Epithelial cell of esophagus (primary cell): ENCODE measurements around the gene TOX2.

Source experiments
- DNase-seq: peaks from one replicate; pipeline ENCODE4 v3.0.0; 2010; ENCODE audit warnings: low read depth
- H3K4me3 ChIP-seq: 2 replicates; pipeline ENCODE4 v1.5.1; 2011; ENCODE audit warnings: mild to moderate bottlenecking, low read length, control low read depth
- CTCF ChIP-seq: IDR thresholded peaks from 2 replicates; pipeline ENCODE4 v1.5.1; 2011; ENCODE audit warnings: low read depth, mild to moderate bottlenecking, low read length, control low read depth, inconsistent platforms; ENCODE audit not compliant: insufficient read depth; ENCODE audit errors: missing control alignments

TOX2 gene

GRCh38 chr20:44052166-44052565 is 137.5 kb downstream of the TOX2 start:
- DNase-seq: no peak
- no peak for TF ChIP-seq CTCF
- no peak overlapping the region for H3K4me3 ChIP-seq

GRCh38 chr20:44053046-44053445 is 138.4 kb downstream of the TOX2 start:
- TF ChIP-seq CTCF: no peak
- no peak overlapping the region for H3K4me3 ChIP-seq
- DNase-seq: no peak

GRCh38 chr20:44054118-44054517 is 139.5 kb downstream of the TOX2 start:
- no peak for DNase-seq
- TF ChIP-seq CTCF: no peak
- no peak overlapping the region for H3K4me3 ChIP-seq

- DNase-seq: no peak
- TF ChIP-seq CTCF: no peak
Observed at GRCh38 chr20:44054849-44055248, 140.2 kb downstream of the TOX2 start.

GRCh38 chr20:44056010-44056698 is 141.5 kb downstream of the TOX2 start:
- DNase-seq: peak; percentile 34
- peak; percentile 37 for TF ChIP-seq CTCF
- no peak overlapping the region for H3K4me3 ChIP-seq

More at GRCh38 chr20:44054849-44055248, 140.2 kb downstream of the TOX2 start:
- no peak overlapping the region for H3K4me3 ChIP-seq

- H3K4me3 ChIP-seq: no peak overlapping the region
- no peak for TF ChIP-seq CTCF
Observed at GRCh38 chr20:44057698-44058675, 143.3 kb downstream of the TOX2 start.

More at GRCh38 chr20:44057698-44058675, 143.3 kb downstream of the TOX2 start:
- DNase-seq: no peak
